A673 (cell line): ENCODE data around the gene KIRREL3.

ENCODE experiments used
- CTCF ChIP-seq: fragments of 300-800, 200-600 bp; sonication (generic); conservative IDR thresholded peaks from 2 replicates; pipeline ENCODE4 v1.5.1; 2017; ENCODE audit warnings: low read depth, mild to moderate bottlenecking, antibody characterized with exemption, low read length, moderate library complexity, mixed read lengths
- EZH2 ChIP-seq: fragments of 200-600 bp; sonication (generic); IDR thresholded peaks from 2 replicates; pipeline ENCODE4 v1.6.1; 2017; ENCODE audit warnings: borderline replicate concordance, low read depth, mild to moderate bottlenecking, mixed read lengths, antibody characterized with exemption, low read length; ENCODE audit not compliant: poor library complexity, severe bottlenecking

- TF ChIP-seq CTCF (no peak), EZH2 (no peak)
Measured at GRCh38 chr11:126918556-126918955, 82.0 kb downstream of the KIRREL3 start.
